Kidney (tissue), 14 donors: ENCODE results near the gene EEFSEC. TPM values are rescaled to one million over a fixed set of nuclear protein-coding genes. Genes with fewer than 3 reads are reported as not detected.

Experiments used
- DNase-seq, 5 donors: peaks; one replicate each; pipeline ENCODE4 v3.0.0-alpha.2; 2013 to 2020
- FAIRE-seq: peaks from 2 replicates; lab custom pipeline; 2012; peaks lifted over from hg19 to GRCh38; lab: Jason Lieb, UNC
- H3K27ac ChIP-seq, 2 donors: one replicate each; pipeline ENCODE4 v1.7.0; 2013; ENCODE audit warnings: low read depth in 2 of 2, low read length in 2 of 2, inconsistent platforms in 1 of 2
- H3K27me3 ChIP-seq: one replicate; pipeline ENCODE4 v1.7.1; 2013; ENCODE audit warnings: low read length, inconsistent platforms; ENCODE audit not compliant: control insufficient read depth, insufficient read depth
- H3K36me3 ChIP-seq, 3 donors: one replicate each; pipeline versions ENCODE4 v1.7.0 to v1.7.1; 2013; ENCODE audit warnings: low read length in 3 of 3, control low read depth in 1 of 3, inconsistent platforms in 1 of 3; ENCODE audit not compliant: insufficient read depth in 3 of 3, control insufficient read depth in 2 of 3
- H3K4me1 ChIP-seq, 3 donors: one replicate each; pipeline versions ENCODE4 v1.7.0 to v1.7.1; 2013; ENCODE audit warnings: low read length in 3 of 3, inconsistent platforms in 1 of 3, low read depth in 1 of 3; ENCODE audit not compliant: control insufficient read depth in 2 of 3, insufficient read depth in 2 of 3
- H3K4me3 ChIP-seq, 3 donors: one replicate each; pipeline versions ENCODE4 v1.7.0 to v1.8.1; 2013; ENCODE audit warnings: low read length in 3 of 3, control low read depth in 1 of 3, inconsistent platforms in 1 of 3
- H3K9ac ChIP-seq, 3 donors: one replicate each; pipeline versions ENCODE4 v1.7.0 to v1.7.1; 2013; ENCODE audit warnings: low read length in 3 of 3, control low read depth in 1 of 3, inconsistent platforms in 1 of 3
- H3K9me3 ChIP-seq, 3 donors: one replicate each; pipeline versions ENCODE4 v1.7.0 to v1.7.1; 2013; ENCODE audit warnings: low read length in 3 of 3, control low read depth in 1 of 3, inconsistent platforms in 1 of 3; ENCODE audit not compliant: control insufficient read depth in 2 of 3, insufficient read depth in 1 of 3
- intact Hi-C: fragments of 100-400 bp; cut with DNase I; formaldehyde crosslinking; loops from one replicate; pipeline ENCODE4 v1.11.1; 2022
- polyA plus RNA-seq: library from polyadenylated mRNA; stranded (reverse); fragments of 350-450 nt; fragmentation: Illumina TruSeq; extraction: RNeasy Lipid Tissue Mini Kit (QIAGEN cat#74804); gene quantifications from one replicate; pipeline ENCODE4 v1.2.3, GENCODE V29; 2014; ENCODE audit warnings: low read depth, low replicate concordance; ENCODE audit not compliant: insufficient read depth
- total RNA-seq: library from RNA; stranded (reverse); fragmentation: NEBNext Ultra II Directional; extraction: Animal tissue kit (Norgen Biotek cat#: 25700); gene quantifications from one replicate; pipeline ENCODE4 v1.2.1, GENCODE V29; 2021
- TF ChIP-seq, protein P1 (sequence below): IDR thresholded peaks from 3 replicates; pipeline ENCODE4 v1.5.1; 2012; ENCODE audit warnings: mild to moderate bottlenecking, moderate library complexity, borderline replicate concordance; ENCODE audit not compliant: insufficient read depth; ENCODE audit errors: extremely low read depth
- donor health status: control.
- donor health status: control.
- donor health status: control.
- donor health status: control.
- donor health status: control.
- donor health status: DM: yes; HTN: yes; CAD: no.
- donor health status: Normal renal cell carcinoma (clear cell type).

The EEFSEC gene
- total and polyA plus RNA-seq, 2 donors from 2014 or later = 15.2 to 23.2 TPM

DNA sequence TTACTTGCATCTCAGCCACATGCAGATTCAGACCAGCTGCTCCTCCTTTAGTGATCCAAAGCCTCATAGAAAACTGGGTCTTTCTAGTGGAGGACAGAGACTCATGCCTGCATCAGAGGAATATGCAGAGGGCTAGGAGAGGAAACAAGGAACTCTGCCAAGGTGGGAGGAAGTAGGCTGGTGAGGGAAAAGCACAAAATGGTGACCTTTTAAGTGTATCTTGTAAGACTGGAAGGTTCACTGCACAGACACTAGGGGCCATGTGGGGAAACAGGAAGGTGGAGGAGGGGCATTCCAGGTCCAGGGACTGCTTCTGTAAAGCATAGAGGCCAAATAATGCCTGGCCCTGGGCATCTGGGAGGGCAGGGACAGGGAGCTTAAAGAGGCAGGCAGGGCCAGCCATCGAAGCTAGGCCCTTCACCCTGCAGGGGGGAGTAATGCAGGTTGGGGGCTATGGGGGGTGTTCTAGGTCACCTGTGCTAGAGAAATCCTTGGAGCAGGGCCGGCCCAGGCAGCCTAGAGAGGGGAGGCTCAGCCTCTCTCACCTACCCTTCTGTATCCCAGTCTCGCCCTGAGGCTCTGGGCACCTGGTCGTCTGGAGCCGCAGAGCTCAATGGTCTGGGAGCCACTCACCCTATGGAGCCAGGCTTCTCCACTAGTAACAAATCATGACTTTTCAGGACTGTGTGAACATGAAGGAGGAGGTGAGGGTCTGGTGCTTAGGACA is 195.7 kb downstream of the EEFSEC start:
- H3K9ac ChIP-seq = no peak overlapping the region
- peaks cover 4 to 22% (median 13%) of the 10 kb centered on the region in 3 donors for H3K4me1 ChIP-seq
- no peak for FAIRE-seq
- H3K4me3 ChIP-seq = no peak overlapping the region
- peak in 3 of 5 donors; percentile 42 to 47 (median 47) for DNase-seq
- no peaks in the 10 kb centered on the region for H3K9me3 ChIP-seq
- no peaks in the 10 kb centered on the region for H3K36me3 ChIP-seq
- intact Hi-C loops = no loop called here
- H3K27me3 ChIP-seq = no peaks in the 10 kb centered on the region
- TF ChIP-seq, protein P1, sequence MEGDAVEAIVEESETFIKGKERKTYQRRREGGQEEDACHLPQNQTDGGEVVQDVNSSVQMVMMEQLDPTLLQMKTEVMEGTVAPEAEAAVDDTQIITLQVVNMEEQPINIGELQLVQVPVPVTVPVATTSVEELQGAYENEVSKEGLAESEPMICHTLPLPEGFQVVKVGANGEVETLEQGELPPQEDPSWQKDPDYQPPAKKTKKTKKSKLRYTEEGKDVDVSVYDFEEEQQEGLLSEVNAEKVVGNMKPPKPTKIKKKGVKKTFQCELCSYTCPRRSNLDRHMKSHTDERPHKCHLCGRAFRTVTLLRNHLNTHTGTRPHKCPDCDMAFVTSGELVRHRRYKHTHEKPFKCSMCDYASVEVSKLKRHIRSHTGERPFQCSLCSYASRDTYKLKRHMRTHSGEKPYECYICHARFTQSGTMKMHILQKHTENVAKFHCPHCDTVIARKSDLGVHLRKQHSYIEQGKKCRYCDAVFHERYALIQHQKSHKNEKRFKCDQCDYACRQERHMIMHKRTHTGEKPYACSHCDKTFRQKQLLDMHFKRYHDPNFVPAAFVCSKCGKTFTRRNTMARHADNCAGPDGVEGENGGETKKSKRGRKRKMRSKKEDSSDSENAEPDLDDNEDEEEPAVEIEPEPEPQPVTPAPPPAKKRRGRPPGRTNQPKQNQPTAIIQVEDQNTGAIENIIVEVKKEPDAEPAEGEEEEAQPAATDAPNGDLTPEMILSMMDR = no peak
- no peak overlapping the region for H3K27ac ChIP-seq

DNA sequence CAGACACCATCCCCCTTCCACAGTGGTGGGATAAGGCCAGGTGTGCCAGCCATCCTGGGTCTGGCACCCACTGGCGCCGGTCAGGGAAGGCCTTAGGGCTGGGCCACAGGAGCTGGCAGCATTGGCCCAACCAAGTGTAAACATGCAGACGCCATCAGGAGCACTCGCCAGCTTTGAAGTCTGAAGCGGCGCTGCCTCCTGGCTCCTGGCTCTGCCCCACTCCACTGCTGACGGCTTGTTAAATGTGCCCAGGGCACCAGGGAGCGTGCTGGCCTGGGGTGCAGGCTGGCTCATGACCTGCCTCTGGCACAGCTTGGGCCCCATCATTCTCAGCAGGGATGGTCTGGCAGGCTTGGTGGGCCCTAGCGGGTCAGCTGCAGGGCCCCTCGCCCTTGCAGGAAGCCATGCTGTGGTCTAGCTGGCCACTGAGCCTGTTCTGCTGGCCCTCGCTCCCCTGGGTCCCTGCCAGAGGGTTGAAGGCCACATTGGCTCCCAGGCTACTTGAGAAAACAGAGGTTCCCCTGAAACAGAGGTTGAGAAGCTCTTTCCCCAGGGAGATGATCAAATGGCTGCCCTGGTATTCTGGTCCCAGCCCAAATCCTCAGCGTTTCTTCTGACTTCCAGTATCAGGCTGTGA is 196.8 kb downstream of the EEFSEC start:
- Histone ChIP-seq H3K27me3 (no peaks in the 10 kb centered on the region), H3K27ac (no peak overlapping the region), H3K4me3 (no peak overlapping the region), H3K36me3 (no peaks in the 10 kb centered on the region), H3K9ac (no peak overlapping the region), H3K4me1 (peaks cover 7 to 25% (median 21%) of the 10 kb centered on the region in 3 donors), H3K9me3 (no peaks in the 10 kb centered on the region)
- FAIRE-seq = no peak
- no peak for DNase-seq
- intact Hi-C loops = no loop called here
- TF ChIP-seq, protein P1 = no peak

DNA sequence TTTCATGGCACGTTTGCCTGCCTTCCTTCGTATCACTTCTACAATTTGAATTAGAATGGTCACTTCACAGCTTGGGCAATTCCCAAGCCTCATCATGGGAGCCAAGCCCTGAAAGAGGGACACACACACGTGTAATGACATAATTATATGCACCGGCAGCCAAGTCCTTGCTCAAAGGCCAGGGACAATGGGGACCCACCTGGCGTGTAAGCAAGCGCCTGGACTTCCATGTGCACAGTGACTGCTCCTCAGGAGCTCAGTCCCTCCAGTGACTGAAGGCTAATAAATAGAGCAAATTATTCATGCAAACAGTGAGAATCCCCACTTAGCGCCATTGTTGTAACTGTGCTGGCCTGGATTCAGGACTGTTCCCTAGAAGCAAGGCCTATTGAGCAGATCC is 198.3 kb downstream of the EEFSEC start:
- Histone ChIP-seq H3K9me3 (no peaks in the 10 kb centered on the region), H3K4me3 (no peak overlapping the region), H3K27ac (no peak overlapping the region), H3K27me3 (no peaks in the 10 kb centered on the region), H3K36me3 (no peaks in the 10 kb centered on the region), H3K4me1 (peaks cover 10 to 28% (median 21%) of the 10 kb centered on the region in 3 donors), H3K9ac (no peak overlapping the region)
- TF ChIP-seq, protein P1 = no peak
- FAIRE-seq (no peak), DNase-seq (no peak)
- intact Hi-C loops = no loop called here
